ENCODE measurements around the gene RIMS1.

DNA sequence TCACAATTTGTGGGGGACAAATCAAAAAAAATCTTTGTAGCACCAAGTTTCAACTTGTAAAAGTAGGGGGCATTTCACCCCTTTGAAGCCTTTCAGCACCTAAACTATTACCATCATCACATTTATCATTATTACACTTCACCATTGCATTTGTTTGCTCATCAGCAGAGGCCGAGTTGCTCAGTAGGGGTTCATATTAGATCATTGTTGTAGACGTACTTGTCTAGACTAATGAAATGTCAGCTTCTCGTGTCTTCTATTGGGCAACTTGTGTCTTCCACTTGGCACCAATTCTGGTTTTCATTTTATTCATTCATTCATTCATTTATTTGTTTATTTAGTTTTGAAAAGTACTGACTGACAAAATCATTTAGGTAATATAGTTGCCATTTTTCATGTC lies 397.2 kb downstream of the RIMS1 start:
- TF ChIP-seq ATF7 (IDR thresholded peaks at IDR 0.05) = no peak
- TF ChIP-seq ZNF696 (CRISPR knock-in tag; conservative IDR thresholded peaks at IDR 0.05) = no peak
- TF ChIP-seq, protein P1, sequence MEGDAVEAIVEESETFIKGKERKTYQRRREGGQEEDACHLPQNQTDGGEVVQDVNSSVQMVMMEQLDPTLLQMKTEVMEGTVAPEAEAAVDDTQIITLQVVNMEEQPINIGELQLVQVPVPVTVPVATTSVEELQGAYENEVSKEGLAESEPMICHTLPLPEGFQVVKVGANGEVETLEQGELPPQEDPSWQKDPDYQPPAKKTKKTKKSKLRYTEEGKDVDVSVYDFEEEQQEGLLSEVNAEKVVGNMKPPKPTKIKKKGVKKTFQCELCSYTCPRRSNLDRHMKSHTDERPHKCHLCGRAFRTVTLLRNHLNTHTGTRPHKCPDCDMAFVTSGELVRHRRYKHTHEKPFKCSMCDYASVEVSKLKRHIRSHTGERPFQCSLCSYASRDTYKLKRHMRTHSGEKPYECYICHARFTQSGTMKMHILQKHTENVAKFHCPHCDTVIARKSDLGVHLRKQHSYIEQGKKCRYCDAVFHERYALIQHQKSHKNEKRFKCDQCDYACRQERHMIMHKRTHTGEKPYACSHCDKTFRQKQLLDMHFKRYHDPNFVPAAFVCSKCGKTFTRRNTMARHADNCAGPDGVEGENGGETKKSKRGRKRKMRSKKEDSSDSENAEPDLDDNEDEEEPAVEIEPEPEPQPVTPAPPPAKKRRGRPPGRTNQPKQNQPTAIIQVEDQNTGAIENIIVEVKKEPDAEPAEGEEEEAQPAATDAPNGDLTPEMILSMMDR (IDR thresholded peaks at IDR 0.05 in 2 of 3, conservative IDR thresholded peaks at IDR 0.05 in 1 of 3; ENCODE audit: insufficient read depth in 2 of 3, low read depth in 1 of 3, low read length in 3 of 3) = no peak
- no peak for TF ChIP-seq ZFX (CRISPR knock-in tag; IDR thresholded peaks at IDR 0.05)
- TF ChIP-seq POLR2AphosphoS5 (IDR thresholded peaks at IDR 0.05; ENCODE audit: control insufficient read depth, insufficient read depth, low read depth, low read length) = no peak
- no peak for TF ChIP-seq TAF7 (tag; IDR thresholded peaks at IDR 0.05)
- TF ChIP-seq, protein P2, sequence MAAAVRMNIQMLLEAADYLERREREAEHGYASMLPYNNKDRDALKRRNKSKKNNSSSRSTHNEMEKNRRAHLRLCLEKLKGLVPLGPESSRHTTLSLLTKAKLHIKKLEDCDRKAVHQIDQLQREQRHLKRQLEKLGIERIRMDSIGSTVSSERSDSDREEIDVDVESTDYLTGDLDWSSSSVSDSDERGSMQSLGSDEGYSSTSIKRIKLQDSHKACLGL (CRISPR knock-in tag; IDR thresholded peaks at IDR 0.05; ENCODE audit: borderline replicate concordance, poor library complexity, severe bottlenecking) = no peak
- TF ChIP-seq BRCA1 (IDR thresholded peaks at IDR 0.05) = no peak
- TF ChIP-seq BRCA1 (CRISPR knock-in tag; IDR thresholded peaks at IDR 0.05) = no peak
- TF ChIP-seq, protein P3, sequence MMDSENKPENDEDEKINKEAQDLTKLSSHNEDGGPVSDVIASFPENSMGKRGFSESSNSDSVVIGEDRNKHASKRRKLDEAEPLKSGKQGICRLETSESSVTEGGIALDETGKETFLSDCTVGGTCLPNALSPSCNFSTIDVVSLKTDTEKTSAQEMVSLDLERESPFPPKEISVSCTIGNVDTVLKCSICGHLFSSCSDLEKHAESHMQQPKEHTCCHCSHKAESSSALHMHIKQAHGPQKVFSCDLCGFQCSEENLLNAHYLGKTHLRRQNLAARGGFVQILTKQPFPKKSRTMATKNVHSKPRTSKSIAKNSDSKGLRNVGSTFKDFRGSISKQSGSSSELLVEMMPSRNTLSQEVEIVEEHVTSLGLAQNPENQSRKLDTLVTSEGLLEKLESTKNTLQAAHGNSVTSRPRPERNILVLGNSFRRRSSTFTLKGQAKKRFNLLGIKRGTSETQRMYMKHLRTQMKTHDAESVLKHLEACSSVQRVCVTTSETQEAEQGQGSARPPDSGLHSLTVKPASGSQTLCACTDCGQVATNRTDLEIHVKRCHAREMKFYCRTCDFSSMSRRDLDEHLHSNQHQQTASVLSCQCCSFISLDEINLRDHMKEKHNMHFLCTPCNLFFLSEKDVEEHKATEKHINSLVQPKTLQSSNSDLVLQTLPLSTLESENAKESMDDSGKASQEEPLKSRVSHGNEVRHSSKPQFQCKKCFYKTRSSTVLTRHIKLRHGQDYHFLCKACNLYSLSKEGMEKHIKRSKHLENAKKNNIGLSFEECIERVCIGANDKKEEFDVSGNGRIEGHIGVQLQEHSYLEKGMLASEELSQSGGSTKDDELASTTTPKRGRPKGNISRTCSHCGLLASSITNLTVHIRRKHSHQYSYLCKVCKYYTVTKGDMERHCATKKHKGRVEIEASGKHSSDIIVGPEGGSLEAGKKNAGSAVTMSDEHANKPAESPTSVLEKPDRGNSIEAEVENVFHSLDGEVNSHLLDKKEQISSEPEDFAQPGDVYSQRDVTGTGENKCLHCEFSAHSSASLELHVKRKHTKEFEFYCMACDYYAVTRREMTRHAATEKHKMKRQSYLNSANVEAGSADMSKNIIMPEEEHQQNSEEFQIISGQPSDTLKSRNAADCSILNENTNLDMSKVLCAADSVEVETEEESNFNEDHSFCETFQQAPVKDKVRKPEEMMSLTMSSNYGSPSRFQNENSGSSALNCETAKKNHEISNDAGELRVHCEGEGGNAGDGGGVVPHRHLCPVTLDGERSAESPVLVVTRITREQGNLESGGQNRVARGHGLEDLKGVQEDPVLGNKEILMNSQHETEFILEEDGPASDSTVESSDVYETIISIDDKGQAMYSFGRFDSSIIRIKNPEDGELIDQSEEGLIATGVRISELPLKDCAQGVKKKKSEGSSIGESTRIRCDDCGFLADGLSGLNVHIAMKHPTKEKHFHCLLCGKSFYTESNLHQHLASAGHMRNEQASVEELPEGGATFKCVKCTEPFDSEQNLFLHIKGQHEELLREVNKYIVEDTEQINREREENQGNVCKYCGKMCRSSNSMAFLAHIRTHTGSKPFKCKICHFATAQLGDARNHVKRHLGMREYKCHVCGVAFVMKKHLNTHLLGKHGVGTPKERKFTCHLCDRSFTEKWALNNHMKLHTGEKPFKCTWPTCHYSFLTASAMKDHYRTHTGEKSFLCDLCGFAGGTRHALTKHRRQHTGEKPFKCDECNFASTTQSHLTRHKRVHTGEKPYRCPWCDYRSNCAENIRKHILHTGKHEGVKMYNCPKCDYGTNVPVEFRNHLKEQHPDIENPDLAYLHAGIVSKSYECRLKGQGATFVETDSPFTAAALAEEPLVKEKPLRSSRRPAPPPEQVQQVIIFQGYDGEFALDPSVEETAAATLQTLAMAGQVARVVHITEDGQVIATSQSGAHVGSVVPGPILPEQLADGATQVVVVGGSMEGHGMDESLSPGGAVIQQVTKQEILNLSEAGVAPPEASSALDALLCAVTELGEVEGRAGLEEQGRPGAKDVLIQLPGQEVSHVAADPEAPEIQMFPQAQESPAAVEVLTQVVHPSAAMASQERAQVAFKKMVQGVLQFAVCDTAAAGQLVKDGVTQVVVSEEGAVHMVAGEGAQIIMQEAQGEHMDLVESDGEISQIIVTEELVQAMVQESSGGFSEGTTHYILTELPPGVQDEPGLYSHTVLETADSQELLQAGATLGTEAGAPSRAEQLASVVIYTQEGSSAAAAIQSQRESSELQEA (IDR thresholded peaks at IDR 0.05; ENCODE audit: low read depth) = no peak
- TF ChIP-seq POU5F1 (IDR thresholded peaks at IDR 0.05; ENCODE audit: borderline replicate concordance, low read depth, low read length, partially characterized antibody) = no peak
